Stimulated activated CD4-positive, alpha-beta T cell treated with anti-CD3 and anti-CD28 coated beads, Interleukin-4, amount 100 ng/mL, for 24 hours (primary cell): ENCODE data around the gene TNKS1BP1.
"Not testable (repeated sequence)": the region's sequence is repeated elsewhere in the genome, so short reads cannot be mapped to it uniquely, and the experiment has no call there.

Experiments
- DNase-seq: peaks from one replicate; pipeline ENCODE4 v3.0.0-alpha.2; 2020

Gene TNKS1BP1

GRCh38 chr11:57309106-57310059 is 15.4 kb downstream of the TNKS1BP1 start:
- DNase-seq = no peak

- DNase-seq = no peak
Measured at GRCh38 chr11:57308426-57309060, 16.2 kb downstream of the TNKS1BP1 start.

- DNase-seq = no peak
Measured at GRCh38 chr11:57307666-57308270, 17.0 kb downstream of the TNKS1BP1 start.

GRCh38 chr11:57306940-57307565 is 17.7 kb downstream of the TNKS1BP1 start:
- DNase-seq = no peak

DNA sequence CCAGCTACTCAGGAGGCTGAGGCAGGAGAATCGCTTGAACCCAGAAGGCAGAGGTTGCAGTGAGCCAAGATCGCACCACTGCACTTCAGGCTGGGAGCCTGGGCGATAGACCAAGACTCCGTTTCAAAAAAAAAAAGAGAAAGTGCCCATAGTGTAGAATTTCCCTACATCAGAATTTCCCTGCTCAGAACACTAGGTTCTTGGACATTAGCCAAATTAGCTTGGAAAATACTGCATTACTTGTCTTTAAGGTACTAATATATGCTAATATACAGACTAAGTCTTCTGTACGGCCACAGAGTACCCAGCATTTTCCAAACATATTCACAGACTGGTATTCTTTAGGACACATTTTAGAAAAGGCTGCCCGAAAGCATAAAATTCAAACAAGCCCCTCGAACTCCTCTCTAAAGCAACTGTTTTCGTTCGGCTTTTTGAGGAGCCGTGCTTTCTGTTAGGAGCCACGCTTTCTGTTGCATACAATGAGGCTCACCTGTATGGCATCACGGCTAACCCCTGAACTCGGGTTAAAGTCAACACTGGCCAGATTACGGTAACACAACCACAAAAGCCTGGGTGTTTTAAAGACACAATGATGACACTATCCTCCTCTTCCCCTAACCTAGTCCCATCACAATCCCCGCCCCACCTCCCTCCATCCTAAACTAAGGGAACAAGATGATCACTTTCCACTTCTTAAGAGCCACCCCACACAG is 18.4 kb downstream of the TNKS1BP1 start:
- no peak for DNase-seq

GRCh38 chr11:57305523-57305922 is 19.2 kb downstream of the TNKS1BP1 start:
- DNase-seq = no peak

GRCh38 chr11:57303990-57304579 is 20.7 kb downstream of the TNKS1BP1 start:
- DNase-seq = no peak

DNA sequence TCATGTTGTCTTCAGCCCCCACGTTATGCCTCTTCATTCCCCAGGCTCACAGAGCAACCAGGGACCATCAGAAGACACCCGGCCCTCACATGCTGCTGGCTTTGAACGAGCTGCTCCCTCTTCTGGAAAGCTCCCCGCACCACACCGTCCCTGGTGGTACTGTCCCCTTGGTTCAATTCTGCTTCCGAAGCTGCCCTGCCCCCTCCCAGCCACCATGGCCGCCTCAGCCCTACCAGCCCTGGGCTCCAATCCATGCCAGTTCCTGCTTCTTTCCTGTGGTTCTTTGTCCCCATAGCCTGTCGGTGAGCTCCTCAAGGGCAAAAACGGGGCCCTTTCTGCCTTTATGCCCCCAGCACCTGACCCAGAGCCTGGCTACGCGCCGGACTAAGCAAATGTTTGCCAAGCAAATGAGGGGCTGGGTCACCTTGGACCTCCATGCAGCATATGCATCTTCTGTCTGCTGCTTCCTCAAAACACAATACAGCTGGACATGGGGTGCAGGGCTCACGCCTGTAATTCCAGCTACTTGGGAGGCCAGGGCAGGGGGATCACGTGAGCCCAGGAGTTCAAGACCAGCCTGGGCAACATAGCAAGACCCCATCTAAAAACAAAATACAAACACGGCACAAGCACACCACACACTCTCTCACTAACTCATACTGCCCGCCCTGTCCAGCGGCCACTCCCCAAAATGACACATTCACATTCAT is 21.3 kb downstream of the TNKS1BP1 start:
- no peak for DNase-seq

DNA sequence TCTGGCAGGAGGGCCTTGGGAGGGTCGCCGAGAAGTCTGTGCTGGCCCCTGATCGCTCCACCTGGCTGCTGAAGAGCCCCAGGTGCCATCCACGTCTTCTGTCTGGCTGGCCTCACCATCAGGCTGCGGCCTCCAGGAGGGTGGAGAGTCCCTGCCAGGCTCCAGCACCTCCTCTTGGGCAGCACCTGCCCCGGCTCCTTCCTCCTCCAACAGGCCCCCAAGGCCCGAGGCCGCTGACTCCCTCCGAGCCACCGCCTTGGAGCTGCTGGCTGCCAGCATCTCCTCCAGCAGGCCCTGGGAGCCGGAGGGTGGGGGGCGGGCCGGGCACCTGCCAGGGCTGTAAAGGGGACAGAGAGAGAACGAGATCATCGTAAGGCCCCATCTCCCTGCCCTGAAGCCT is 22.3 kb downstream of the TNKS1BP1 start:
- DNase-seq = no peak

DNA sequence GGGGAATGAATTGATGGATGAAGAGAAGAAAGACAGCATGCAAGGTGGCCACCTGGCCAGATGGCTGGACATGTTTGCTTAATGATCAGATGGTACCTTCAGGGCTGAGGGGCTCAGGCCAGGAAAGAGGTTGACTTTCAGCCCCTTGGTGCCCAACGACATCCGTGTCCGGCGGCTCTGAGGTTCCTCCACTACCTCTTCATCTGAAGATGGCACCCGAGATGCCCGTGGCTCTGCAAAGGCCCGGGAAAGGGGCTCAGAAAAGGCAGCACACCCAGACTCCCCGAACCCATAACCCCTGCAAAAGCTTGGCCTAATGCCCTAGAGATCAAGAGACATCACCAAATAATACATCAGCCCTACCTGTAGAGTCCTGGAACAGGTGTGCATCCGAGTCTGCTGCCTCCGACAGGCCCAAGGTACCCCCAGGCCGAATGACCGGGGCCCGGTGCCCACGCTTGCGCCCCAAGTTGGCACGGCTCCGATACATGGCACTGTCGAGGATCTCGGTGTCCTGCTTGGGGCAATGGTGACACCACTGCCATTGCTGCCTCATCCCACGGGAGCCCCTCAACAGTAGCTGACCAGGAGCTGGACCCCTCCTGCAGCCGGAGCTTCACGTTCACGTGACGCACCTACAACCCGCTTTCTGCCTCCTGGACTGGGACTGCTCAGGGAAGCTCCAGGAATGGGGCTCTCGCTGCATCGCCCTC is 22.9 kb downstream of the TNKS1BP1 start:
- DNase-seq = no peak

GRCh38 chr11:57300785-57301184 is 24.0 kb downstream of the TNKS1BP1 start:
- DNase-seq = no peak

DNA sequence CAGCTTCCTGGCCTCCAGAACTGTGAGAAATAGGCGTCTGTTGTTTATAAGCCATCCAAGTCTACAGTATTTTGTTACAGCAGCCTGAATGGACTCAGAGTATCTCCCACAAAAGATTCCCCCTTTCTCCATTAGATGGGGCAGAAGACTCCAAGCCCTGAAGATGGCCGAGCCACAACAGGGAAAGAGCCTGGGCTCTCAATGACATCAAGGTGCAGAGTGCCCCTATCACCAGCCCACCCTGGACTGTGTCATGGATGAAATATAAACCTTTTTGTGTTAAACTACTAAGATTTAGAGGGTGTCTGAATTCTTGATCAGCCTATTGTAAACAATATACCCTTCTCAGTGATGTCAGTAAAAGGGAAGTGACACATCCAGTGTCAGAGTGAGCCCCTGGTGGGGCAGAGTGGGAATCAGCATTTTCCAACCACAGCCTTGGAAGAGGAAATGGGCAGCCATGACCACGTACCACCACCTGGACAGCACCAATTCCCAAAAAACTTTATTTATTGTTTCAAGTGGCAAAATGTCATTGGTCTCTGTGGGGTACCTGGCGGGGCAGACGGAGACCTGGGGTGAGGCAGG is 25.5 kb downstream of the TNKS1BP1 start:
- DNase-seq = no peak

DNA sequence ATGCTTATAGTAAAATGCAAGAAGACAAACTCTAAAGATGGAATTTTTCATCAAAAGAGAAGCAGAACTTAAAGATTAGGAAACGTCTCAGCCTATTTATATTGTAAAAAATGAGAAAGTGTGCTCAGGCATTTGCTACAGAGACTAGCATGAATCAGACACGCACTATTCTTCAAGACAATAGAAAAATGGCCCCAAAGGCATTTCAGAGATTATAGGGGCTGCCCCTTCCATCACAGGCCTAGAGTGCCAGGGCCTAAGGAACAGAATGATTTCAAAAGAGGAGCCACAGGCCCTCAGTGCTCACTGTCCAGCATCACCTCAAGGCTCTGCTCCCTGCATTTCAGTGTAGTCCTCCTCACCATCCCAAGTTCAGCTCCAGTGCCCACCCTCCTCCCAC is 27.5 kb downstream of the TNKS1BP1 start:
- no peak for DNase-seq

DNA sequence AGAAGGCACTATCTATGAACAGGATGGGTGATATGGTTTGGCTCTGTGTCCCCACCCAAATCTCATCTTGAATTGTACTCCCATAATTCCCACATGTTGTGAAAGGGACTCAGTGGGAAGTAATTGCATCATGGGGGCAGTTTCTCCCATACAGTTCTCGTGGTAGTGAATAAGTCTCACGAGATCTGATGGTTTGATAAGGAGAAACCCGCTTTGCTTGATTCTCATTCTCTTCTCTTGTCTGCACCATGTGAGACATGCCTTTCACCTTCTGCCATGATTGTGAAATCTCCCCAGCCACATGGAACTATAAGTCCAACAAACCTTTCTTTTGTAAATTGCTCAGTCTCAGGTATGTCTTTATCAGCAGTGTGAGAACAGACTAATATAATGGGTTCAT is 28.5 kb downstream of the TNKS1BP1 start:
- not testable (repeated sequence) for DNase-seq

DNA sequence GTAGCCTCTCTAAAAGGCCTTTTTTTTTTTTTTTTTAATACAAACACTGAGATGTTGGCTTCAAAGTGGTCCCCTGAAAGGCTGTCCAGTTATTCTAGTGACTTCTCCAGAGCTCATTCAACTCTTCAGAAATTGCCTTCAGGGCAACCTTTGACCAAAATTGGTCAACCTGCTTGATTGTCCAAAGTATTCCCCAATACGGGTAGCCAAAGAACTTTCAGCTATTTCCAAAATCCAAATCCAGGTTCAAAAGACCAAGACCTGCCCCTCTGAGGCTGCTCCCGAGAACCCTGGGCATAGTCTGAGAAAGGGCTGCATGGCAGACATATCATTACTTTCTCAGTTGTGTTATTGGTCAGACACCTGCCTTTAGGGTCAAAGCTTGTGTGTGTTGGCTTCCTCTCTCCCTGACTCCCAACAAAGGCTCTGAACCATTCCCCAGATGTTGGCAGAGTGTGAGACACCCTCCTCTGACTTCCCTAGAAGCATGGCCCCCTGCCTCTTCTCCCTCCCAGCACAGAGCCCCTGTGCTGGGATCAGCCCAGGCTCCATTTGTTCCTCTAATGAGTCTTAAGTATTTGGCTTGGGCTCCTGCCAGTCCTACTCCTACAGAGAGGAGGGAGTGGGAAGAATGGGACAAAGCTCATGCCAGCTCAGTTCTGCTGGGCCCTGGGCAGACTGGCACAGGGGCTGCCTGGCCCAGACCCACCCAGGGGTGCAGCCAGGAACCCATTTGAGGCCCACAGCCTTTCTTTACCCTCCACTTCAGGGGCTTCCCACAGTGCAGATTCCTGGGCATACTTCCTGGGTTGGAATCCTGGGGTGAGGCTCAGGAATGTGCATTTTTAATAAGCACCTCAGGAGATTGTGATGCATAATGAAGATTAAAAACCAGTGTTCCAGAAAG is 30.3 kb downstream of the TNKS1BP1 start:
- no peak for DNase-seq

- DNase-seq = no peak
Measured at GRCh38 chr11:57290288-57290687, 34.5 kb downstream of the TNKS1BP1 start.

- DNase-seq = no peak
Measured at GRCh38 chr11:57288771-57289579, 35.8 kb downstream of the TNKS1BP1 start.

- DNase-seq = no peak
Measured at GRCh38 chr11:57287884-57288283, 36.9 kb downstream of the TNKS1BP1 start.
